OCI-LY1 (cell line): Measurements from ENCODE around the gene MCF2L.
"Not testable (repeated sequence)": the region's sequence is repeated elsewhere in the genome, so short reads cannot be mapped to it uniquely, and the experiment has no call there.

Experiments
- H2AFZ ChIP-seq: fragments of 200-600 bp; sonication (generic), shearing (Covaris generic); 2 replicates; pipeline ENCODE4 v1.6.0; 2014; ENCODE audit warnings: antibody characterized with exemption, mild to moderate bottlenecking, low read length
- H3F3A ChIP-seq: fragments of 200-600 bp; sonication (generic), shearing (Covaris generic); 2 replicates; pipeline ENCODE4 v1.6.0; 2014; ENCODE audit warnings: mild to moderate bottlenecking, antibody characterized with exemption, low read length, moderate library complexity; ENCODE audit not compliant: insufficient read depth
- H3K27ac ChIP-seq: fragments of 200-600 bp; sonication (generic); 2 replicates; pipeline ENCODE4 v1.5.1; 2014; ENCODE audit warnings: low read length, mixed run types, mild to moderate bottlenecking, low read depth; ENCODE audit not compliant: poor library complexity, severe bottlenecking
- H3K27me3 ChIP-seq: fragments of 200-600 bp; sonication (generic); 2 replicates; pipeline ENCODE4 v1.6.0; 2014; ENCODE audit warnings: antibody characterized with exemption, mild to moderate bottlenecking, low read length, moderate library complexity; ENCODE audit not compliant: insufficient read depth
- H3K36me3 ChIP-seq: fragments of 200-600 bp; sonication (generic); 2 replicates; pipeline ENCODE4 v1.6.1; 2014; ENCODE audit warnings: mild to moderate bottlenecking, antibody characterized with exemption, low read length, moderate library complexity, mixed read lengths; ENCODE audit not compliant: insufficient read depth
- H3K4me1 ChIP-seq: fragments of 200-600 bp; sonication (generic); 2 replicates; pipeline ENCODE4 v1.5.1; 2014; ENCODE audit warnings: mild to moderate bottlenecking, low read length, moderate library complexity; ENCODE audit not compliant: insufficient read depth, severe bottlenecking
- H3K4me2 ChIP-seq: fragments of 200-600 bp; sonication (generic), shearing (Covaris generic); 2 replicates; pipeline ENCODE4 v1.6.1; 2014; ENCODE audit warnings: low read length
- H3K4me3 ChIP-seq: fragments of 200-600 bp; sonication (generic); 2 replicates; pipeline ENCODE4 v1.5.1; 2014; ENCODE audit warnings: low read length, low read depth, mild to moderate bottlenecking, mixed read lengths; ENCODE audit not compliant: poor library complexity, severe bottlenecking
- H3K79me2 ChIP-seq: fragments of 200-600 bp; shearing (Covaris generic); 2 replicates; pipeline ENCODE4 v1.6.1; 2016; ENCODE audit warnings: mixed run types, low read length, mixed read lengths; ENCODE audit not compliant: insufficient read depth
- H3K9ac ChIP-seq: fragments of 200-600 bp; sonication (generic), shearing (Covaris generic); 2 replicates; pipeline ENCODE4 v1.6.1; 2014; ENCODE audit warnings: mild to moderate bottlenecking, low read length, mixed read lengths
- H3K9me2 ChIP-seq: fragments of 200-600 bp; sonication (generic), shearing (Covaris generic); 2 replicates; pipeline ENCODE4 v1.6.1; 2014; ENCODE audit warnings: low read depth, mild to moderate bottlenecking, low read length, mixed read lengths
- H3K9me3 ChIP-seq: fragments of 200-600 bp; shearing (Covaris generic); 2 replicates; pipeline ENCODE4 v1.6.1; 2014; ENCODE audit warnings: low read length, mixed read lengths
- H4K20me1 ChIP-seq: fragments of 200-600 bp; sonication (generic), shearing (Covaris generic); 2 replicates; pipeline ENCODE4 v1.6.0; 2016; ENCODE audit warnings: mild to moderate bottlenecking, low read length; ENCODE audit not compliant: insufficient read depth
- CTCF ChIP-seq: fragments of 200-600 bp; sonication (generic), shearing (Covaris generic); IDR thresholded peaks from 2 replicates; pipeline ENCODE4 v1.5.1; 2017; ENCODE audit warnings: mild to moderate bottlenecking, antibody characterized with exemption, low read length, moderate library complexity, mixed read lengths
- EZH2 ChIP-seq: fragments of 200-600 bp; sonication (generic), shearing (Covaris generic); IDR thresholded peaks from 2 replicates; pipeline ENCODE4 v1.8.0; 2017; ENCODE audit warnings: borderline replicate concordance, mixed run types, mild to moderate bottlenecking, antibody characterized with exemption, low read length, moderate library complexity, mixed read lengths

The MCF2L gene

GRCh38 chr13:113077566-113077952, 108.5 kb downstream of the MCF2L start:
- Histone ChIP-seq H3K27ac (no peak overlapping the region), H3K79me2 (no peaks in the 10 kb centered on the region), H3K27me3 (no peaks in the 10 kb centered on the region), H3F3A (no peaks in the 10 kb centered on the region), H2AFZ (no peak overlapping the region), H3K9me2 (no peaks in the 10 kb centered on the region), H3K36me3 (no peaks in the 10 kb centered on the region), H3K4me1 (no peaks in the 10 kb centered on the region), H4K20me1 (no peaks in the 10 kb centered on the region), H3K4me2 (no peak overlapping the region), H3K9me3 (no peaks in the 10 kb centered on the region), H3K4me3 (no peak overlapping the region), H3K9ac (no peak overlapping the region)
- TF ChIP-seq CTCF (no peak), EZH2 (no peak)

GRCh38 chr13:113077953-113078901, 109.2 kb downstream of the MCF2L start:
- no peaks in the 10 kb centered on the region for H3K27me3 ChIP-seq
- H4K20me1 ChIP-seq = no peaks in the 10 kb centered on the region
- no peak overlapping the region for H2AFZ ChIP-seq
- H3F3A ChIP-seq = no peaks in the 10 kb centered on the region
- no peaks in the 10 kb centered on the region for H3K36me3 ChIP-seq
- H3K79me2 ChIP-seq = no peaks in the 10 kb centered on the region
- H3K9ac ChIP-seq = no peak overlapping the region
- TF ChIP-seq EZH2 (no peak), CTCF (no peak)
- no peak overlapping the region for H3K4me2 ChIP-seq
- no peak overlapping the region for H3K27ac ChIP-seq
- no peaks in the 10 kb centered on the region for H3K9me2 ChIP-seq
- H3K4me1 ChIP-seq = no peaks in the 10 kb centered on the region
- H3K9me3 ChIP-seq = no peaks in the 10 kb centered on the region
- H3K4me3 ChIP-seq = no peak overlapping the region

GRCh38 chr13:113078902-113079780, 110.1 kb downstream of the MCF2L start:
- no peaks in the 10 kb centered on the region for H3K36me3 ChIP-seq
- TF ChIP-seq EZH2 (no peak), CTCF (no peak)
- H3K4me2 ChIP-seq = no peak overlapping the region
- H3K27me3 ChIP-seq = no peaks in the 10 kb centered on the region
- no peaks in the 10 kb centered on the region for H3F3A ChIP-seq
- H3K4me3 ChIP-seq = no peak overlapping the region
- no peak overlapping the region for H2AFZ ChIP-seq
- no peaks in the 10 kb centered on the region for H3K9me3 ChIP-seq
- no peaks in the 10 kb centered on the region for H4K20me1 ChIP-seq
- no peaks in the 10 kb centered on the region for H3K4me1 ChIP-seq
- no peaks in the 10 kb centered on the region for H3K9me2 ChIP-seq
- no peak overlapping the region for H3K9ac ChIP-seq
- no peaks in the 10 kb centered on the region for H3K79me2 ChIP-seq
- H3K27ac ChIP-seq = no peak overlapping the region

- H3K27me3 ChIP-seq, H3K27ac ChIP-seq, H3K4me2 ChIP-seq, H3K79me2 ChIP-seq, H3K4me1 ChIP-seq, H2AFZ ChIP-seq, H3K9me2 ChIP-seq, H3K36me3 ChIP-seq, H3F3A ChIP-seq, H3K9me3 ChIP-seq, H4K20me1 ChIP-seq, H3K9ac ChIP-seq, H3K4me3 ChIP-seq: not testable (repeated sequence)
These were observed 110.7 kb downstream of the MCF2L start for GRCh38 chr13:113079781-113080080.
